GM18498 (cell line): ENCODE data around the gene OR2AG1.
"Not testable (repeated sequence)": the region's sequence is repeated elsewhere in the genome, so short reads cannot be mapped to it uniquely, and the experiment has no call there.

Source experiments
- ATAC-seq: cut with Tn5 transposase; IDR thresholded peaks from one replicate; pipeline ENCODE4 v1.9.1; 2021; ENCODE audit warnings: mild to moderate bottlenecking, moderate library complexity; ENCODE audit not compliant: unreplicated experiment

OR2AG1 gene

DNA sequence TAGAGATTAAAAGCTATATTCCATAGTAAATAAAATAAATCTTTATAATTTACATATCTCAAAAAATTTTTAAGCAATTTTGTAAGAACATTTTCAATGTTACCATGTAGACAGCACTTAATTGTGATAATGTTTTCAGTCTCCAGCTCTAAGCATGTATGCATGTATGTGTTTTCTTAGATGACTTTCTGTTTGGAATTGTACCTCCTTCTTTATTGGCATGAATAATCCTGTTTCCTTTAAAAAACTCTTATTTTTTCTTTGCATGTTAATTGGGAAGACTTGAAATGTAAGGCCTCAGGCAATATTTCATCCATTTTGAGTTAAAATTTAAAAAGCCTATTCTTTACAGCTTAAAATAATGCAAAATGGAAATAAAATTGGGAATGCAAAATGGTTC lies 2.0 kb upstream of the OR2AG1 start:
- no peak for ATAC-seq

GRCh38 chr11:6790546-6790945 lies 7.7 kb downstream of the OR2AG1 start:
- no peak for ATAC-seq

- no peak for ATAC-seq
Measured at GRCh38 chr11:6794639-6795038, 11.8 kb downstream of the OR2AG1 start.

DNA sequence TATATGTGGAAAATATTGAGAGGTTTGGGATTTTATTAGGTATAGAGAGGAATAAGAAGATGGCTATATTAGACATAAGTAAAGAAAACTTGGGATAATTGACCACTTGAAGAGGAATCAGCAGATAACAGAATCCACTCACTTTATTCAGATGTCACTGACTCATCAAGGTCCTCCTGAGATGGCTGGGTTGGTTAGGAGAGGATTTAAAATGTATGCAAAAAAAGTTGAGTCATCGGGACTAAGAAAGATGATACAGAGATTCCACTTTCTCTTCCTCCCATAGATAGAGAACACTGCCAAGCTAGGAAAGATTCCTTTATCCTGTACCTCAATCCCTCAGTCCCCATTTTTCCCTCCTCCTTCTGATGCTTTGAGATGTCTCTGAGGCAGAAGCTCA lies 16.6 kb downstream of the OR2AG1 start, which contains the start of gene OR6A2:
TSS of gene OR6A2 (minus strand) at position 288 of the 400 bp plus-strand sequence. CDS start 3,981 bp downstream, outside the sequence.
- ATAC-seq = no peak

DNA sequence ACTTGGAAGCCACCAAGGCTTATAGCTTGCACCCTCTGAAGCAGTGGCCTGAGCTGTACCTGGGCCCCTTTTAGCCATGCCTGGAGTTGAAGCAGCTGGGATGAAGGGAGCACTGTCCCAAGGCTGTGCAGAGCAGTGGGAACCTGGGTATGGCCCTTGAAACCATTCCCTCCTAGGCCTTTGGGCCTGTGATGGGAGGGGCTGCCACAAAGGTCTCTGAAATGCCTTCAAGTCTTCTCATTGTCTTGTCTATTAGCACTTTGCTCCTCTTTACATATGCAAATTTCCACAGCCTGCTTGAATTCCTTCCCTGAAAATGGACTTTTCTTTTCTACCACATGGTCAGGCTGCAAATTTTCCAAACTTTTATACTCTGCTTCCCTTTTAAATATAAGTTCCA lies 18.3 kb downstream of the OR2AG1 start:
- not testable (repeated sequence) for ATAC-seq

GRCh38 chr11:6812390-6813005 lies 29.7 kb downstream of the OR2AG1 start:
- ATAC-seq = peak; percentile 92

DNA sequence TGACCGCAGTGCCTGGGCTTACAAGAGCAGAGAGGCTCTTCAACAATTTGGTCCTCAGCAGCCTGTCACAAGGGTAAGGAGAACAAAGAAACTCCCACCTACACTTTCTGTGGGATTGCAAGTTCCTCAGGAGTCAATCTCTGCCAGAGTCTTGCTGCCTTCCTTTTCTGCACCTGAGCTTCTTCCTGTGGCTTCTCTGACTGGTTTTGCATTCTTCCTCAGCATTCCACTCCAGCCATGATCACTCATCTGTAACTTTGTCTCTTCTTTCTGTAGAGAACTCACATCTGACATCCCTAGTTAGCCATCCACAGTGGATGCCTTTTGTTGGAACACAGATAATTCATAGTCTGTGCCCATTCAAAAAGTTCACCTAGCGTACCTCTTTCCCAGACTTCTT lies 30.8 kb downstream of the OR2AG1 start:
- ATAC-seq = no peak

DNA sequence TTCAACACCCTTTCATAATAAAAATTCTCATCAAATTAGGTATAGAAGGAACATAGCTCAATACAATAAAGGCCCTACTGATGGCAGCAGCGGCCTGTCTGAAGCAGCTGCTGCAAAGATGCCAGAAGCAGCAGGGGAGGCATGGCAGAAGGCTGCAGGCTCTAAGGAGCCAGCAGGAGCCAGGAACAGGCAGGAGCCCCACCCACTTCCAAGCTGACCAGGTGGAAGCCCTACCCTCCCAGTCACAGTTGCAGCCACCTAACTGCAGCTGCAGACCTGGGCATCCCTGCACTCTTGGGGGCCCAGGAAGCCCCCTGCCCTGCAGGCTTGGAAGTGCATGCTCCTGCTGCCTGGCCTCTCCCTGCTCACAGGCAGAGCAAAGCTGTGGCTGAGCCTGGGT lies 34.9 kb downstream of the OR2AG1 start:
- no peak for ATAC-seq

GRCh38 chr11:6818967-6819366 lies 36.1 kb downstream of the OR2AG1 start:
- ATAC-seq = no peak

DNA sequence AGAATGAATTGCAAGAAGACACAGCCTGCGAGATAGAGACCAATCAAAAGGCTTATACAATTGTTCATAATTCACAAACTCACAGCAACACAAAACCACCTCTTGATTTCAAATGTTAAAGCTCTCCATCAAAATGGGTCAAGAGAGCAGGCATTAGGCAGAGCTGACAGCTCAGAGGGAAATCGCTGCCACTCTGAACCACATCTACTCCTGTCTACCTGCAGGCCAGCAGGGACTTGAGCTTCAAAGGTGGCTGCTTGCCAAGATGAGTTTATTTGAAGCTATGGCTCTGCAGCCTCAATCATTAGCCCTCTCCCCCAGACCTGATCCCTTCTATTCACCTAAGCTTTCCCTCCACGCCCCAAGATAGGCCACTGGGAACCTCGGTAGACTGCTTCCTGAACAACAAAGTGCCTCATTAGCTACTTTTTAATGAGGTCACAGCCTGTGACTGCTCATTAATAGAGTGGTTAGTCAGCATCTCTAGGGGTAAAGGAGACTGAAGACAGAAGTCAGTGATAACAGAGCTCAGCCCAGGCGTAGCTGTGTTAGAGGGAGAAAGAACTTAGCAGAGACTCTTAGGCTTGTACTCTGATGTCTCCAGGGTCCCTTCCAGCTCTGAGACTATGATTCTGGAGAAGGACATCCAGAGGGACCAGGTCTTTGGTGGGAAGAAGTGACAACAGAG lies 41.5 kb downstream of the OR2AG1 start:
- no peak for ATAC-seq

DNA sequence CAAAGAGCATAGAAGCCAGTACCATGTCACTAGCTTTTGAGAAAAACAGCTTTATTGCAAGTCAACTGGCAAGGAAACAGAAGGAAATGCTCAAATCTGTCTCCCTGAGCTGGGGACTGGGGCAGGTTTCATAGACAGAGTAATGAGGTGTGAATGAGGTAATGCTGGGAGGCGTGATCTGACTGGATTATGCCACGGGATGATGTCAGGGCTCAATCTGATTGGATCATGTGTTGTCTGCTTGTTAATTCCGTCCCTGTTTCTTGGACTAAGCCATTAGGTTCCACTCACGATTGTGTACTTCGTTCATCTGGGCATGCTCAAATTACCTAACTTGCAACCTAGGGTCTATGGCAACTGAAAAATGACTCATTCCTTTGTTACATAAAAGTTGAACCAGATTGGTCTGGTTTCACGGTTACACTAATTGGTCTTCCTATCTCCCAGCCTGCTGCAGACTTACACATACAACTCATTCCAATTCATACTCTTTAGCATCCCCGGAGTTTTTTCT lies 42.5 kb downstream of the OR2AG1 start:
- no peak for ATAC-seq

- no peak for ATAC-seq
Measured at GRCh38 chr11:6828103-6828502, 45.3 kb downstream of the OR2AG1 start.

DNA sequence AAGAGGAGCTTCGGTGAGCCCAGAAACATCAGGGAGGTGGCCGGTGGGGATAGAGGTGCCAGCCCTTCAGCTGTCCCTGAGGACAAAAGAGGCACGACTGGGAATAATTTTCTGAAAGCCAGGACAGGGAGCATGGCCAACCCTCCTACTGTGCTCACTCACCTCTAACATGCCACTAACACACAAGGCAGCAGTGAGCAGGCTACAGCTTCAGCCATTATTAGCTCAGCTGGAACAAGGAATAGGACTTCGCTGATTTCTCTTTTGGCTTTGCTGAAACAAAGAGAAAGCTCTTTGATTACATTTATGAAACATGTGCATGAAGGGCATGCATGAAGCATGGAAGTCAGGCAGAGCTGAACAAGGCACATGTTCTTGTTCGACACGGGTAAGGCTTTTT lies 50.5 kb downstream of the OR2AG1 start:
- no peak for ATAC-seq

GRCh38 chr11:6834021-6834420 lies 51.2 kb downstream of the OR2AG1 start:
- ATAC-seq = no peak
